Heart left ventricle (tissue), 13 donors: ENCODE results near the gene PRTG.

ENCODE experiments used
- POLR2A ChIP-seq, 2 donors: fragments of 450-650 bp; IDR thresholded peaks; one replicate each; pipeline ENCODE4 v1.6.1; 2017; ENCODE audit warnings: antibody characterized with exemption in 2 of 2, mild to moderate bottlenecking in 2 of 2, moderate library complexity in 2 of 2
- TF ChIP-seq, protein P1 (sequence below), 12 donors: fragments of 200-600 bp; sonication (generic) in 4 of 12; IDR thresholded peaks; one replicate each; pipeline versions ENCODE4 v1.5.0 to v1.8.0; 2018 to 2022; ENCODE audit warnings: antibody characterized with exemption in 12 of 12, mild to moderate bottlenecking in 5 of 12
- donor health status: ischemic (EF 13 %, LVEDD 7.1; RV severe dilation, severe dysfunction).
- donor health status: DM: no; HTN: yes; CAD: no.
- donor health status: DM: no; HTN: no; CAD: no.
- donor health status: ischemic (EF 25% LVEDD 6.9; RV normal size, moderate dysfunction).
- donor health status: ischemic (EF 25% LVEDD 5.7; RV mildly dilated, moderate dysfunction).
- donor health status: ischemic (EF 35%, LVEDD 5.7; RV mildly dilated, moderate dysfunction).
- donor health status: nonischemic (EF 11% LVEDD 7.7; RV severe dilation, severe dysfunction).
- donor health status: DM: yes; HTN: yes; CAD: no.
- donor health status: PGD.
- donor health status: ischemic (EF 29% LVEDD 5.4; RV normal size, mild dysfunction).
- donor health status: nonischemic (EF 23%, LVEDD 6.1; RV moderate dilation, normal function).

DNA sequence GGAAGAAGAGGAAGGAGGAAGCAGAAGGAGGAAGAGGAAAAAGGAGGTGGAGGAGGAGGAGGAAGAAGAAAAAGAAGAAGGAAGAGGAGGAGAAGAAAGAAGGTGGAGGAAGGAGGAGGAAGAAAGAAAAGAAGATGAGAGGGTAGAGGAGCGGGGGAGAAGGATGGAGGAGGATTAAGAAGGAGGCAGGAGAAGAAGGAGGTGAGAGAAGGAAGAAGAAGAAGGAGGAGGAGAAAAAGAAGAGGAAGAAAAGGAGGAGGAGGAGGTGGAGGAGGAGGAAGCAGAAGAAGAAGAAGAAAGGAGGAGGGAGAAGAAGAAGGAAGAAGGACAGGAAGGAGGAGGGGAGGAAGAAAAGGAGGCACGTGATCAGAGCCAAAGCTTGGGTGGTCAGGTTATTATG lies 37.3 kb upstream of the PRTG start:
- TF ChIP-seq POLR2A (IDR thresholded peaks at IDR 0.05): no peak
- TF ChIP-seq, protein P1, sequence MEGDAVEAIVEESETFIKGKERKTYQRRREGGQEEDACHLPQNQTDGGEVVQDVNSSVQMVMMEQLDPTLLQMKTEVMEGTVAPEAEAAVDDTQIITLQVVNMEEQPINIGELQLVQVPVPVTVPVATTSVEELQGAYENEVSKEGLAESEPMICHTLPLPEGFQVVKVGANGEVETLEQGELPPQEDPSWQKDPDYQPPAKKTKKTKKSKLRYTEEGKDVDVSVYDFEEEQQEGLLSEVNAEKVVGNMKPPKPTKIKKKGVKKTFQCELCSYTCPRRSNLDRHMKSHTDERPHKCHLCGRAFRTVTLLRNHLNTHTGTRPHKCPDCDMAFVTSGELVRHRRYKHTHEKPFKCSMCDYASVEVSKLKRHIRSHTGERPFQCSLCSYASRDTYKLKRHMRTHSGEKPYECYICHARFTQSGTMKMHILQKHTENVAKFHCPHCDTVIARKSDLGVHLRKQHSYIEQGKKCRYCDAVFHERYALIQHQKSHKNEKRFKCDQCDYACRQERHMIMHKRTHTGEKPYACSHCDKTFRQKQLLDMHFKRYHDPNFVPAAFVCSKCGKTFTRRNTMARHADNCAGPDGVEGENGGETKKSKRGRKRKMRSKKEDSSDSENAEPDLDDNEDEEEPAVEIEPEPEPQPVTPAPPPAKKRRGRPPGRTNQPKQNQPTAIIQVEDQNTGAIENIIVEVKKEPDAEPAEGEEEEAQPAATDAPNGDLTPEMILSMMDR (IDR thresholded peaks at IDR 0.05): no peak
